Esophagus squamous epithelium (tissue), 4 donors: Measurements from ENCODE around the gene LINC00632.

ENCODE experiments used
- CTCF ChIP-seq, 6 experiments: fragments of 450-650 bp in 4 of 6; fragments of 200-600 bp in 2 of 6; sonication (generic) in 2 of 6; IDR thresholded peaks; one replicate each; pipeline ENCODE4 v1.5.1; 2016 to 2019; ENCODE audit warnings: antibody characterized with exemption in 6 of 6, mild to moderate bottlenecking in 4 of 6, moderate library complexity in 4 of 6
- POLR2A ChIP-seq, 4 donors: fragments of 450-650 bp; IDR thresholded peaks; one replicate each; pipeline ENCODE4 v1.6.1; 2017; ENCODE audit warnings: antibody characterized with exemption in 4 of 4, mild to moderate bottlenecking in 4 of 4, moderate library complexity in 3 of 4

GRCh38 chrX:140836874-140837273 is 127.3 kb downstream of the LINC00632 start:
- TF ChIP-seq POLR2A (IDR thresholded peaks at IDR 0.05) = no peak
- no peak for TF ChIP-seq CTCF (IDR thresholded peaks at IDR 0.05)
